GM12878 (cell line): ENCODE measurements around the gene NXPH1. TPM values are rescaled to one million over a fixed set of nuclear protein-coding genes. Genes with fewer than 3 reads are reported as not detected.

ENCODE experiments used
- ATAC-seq: fragments of 200-7000 bp; cut with Tn5 transposase; 3 replicates; pipeline ENCODE4 v1.9.1; 2020; ENCODE audit warnings: mild to moderate bottlenecking, moderate library complexity
- BruUV-seq: library from RNA; stranded (reverse); fragments of 400-500 nt; replicated peaks from 2 replicates; lab custom pipeline; 2021; lab: Mats Ljungman, UMichigan
- CTCF ChIA-PET: fragments of 300-600 bp; sonication (Branson Sonifier 250); formaldehyde crosslinking; extraction: SDS; loops from one replicate; lab custom pipeline; 2021; ENCODE audit warnings: inconsistent platforms; lab: Yijun Ruan, JAX
- POLR2A ChIA-PET: fragments of 350-600 bp; formaldehyde crosslinking; extraction: SDS; loops from one replicate; lab custom pipeline; 2021; ENCODE audit warnings: inconsistent platforms; lab: Charles Lee
- RAD21 ChIA-PET: fragments of 300-600 bp; sonication (Branson Sonifier 250); formaldehyde crosslinking; loops from one replicate; lab custom pipeline; 2023; ENCODE audit warnings: antibody characterized with exemption; ENCODE audit not compliant: unreplicated experiment; lab: Charles Lee
- SMC1A ChIA-PET: fragments of 300-600 bp; sonication (Branson Sonifier 250); formaldehyde crosslinking; loops from one replicate; lab custom pipeline; 2023; ENCODE audit not compliant: unreplicated experiment, uncharacterized antibody; lab: Charles Lee
- DNase-seq: peaks from one replicate; pipeline ENCODE4 v3.0.0-alpha.2; 2011; ENCODE audit warnings: low read depth, low spot score
- FAIRE-seq: peaks from 3 replicates; lab custom pipeline; 2011; peaks lifted over from hg19 to GRCh38; lab: Jason Lieb, UNC
- H2AFZ ChIP-seq: 2 replicates; pipeline ENCODE4 v1.6.0; 2011; ENCODE audit warnings: low read depth, low read length, control low read depth; ENCODE audit not compliant: control insufficient read depth
- H3K27ac ChIP-seq: 2 replicates; pipeline ENCODE4 v1.5.1; 2011; ENCODE audit warnings: control low read depth; ENCODE audit not compliant: control insufficient read depth, insufficient read depth
- H3K27me3 ChIP-seq, 2 experiments: replicated peaks in 1 of 2; 2 replicates each; pipeline versions ENCODE4 v1.6.0 to v1.6.1; 2011; ENCODE audit warnings: low read length in 1 of 2; ENCODE audit not compliant: control insufficient read depth in 2 of 2, insufficient read depth in 2 of 2
- H3K36me3 ChIP-seq, 2 experiments: 2 replicates each; pipeline ENCODE4 v1.5.1; 2011; ENCODE audit warnings: low read length in 1 of 2; ENCODE audit not compliant: control insufficient read depth in 2 of 2, insufficient read depth in 2 of 2
- H3K4me1 ChIP-seq: 2 replicates; pipeline ENCODE4 v1.6.1; 2011; ENCODE audit warnings: mild to moderate bottlenecking, low read length, moderate library complexity, mixed read lengths; ENCODE audit not compliant: control insufficient read depth, insufficient read depth
- H3K4me2 ChIP-seq: 2 replicates; pipeline ENCODE4 v1.6.0; 2011; ENCODE audit warnings: control low read depth; ENCODE audit not compliant: control insufficient read depth, insufficient read depth
- H3K4me3 ChIP-seq: fragments of 200-600 bp; sonication (generic); 2 replicates; pipeline ENCODE4 v1.5.1; 2016
- H3K79me2 ChIP-seq: 2 replicates; pipeline ENCODE4 v1.6.0; 2011; ENCODE audit warnings: low read length; ENCODE audit not compliant: control insufficient read depth, insufficient read depth
- H3K9ac ChIP-seq: 2 replicates; pipeline ENCODE4 v1.8.0; 2011; ENCODE audit warnings: low read length, control low read depth, mixed read lengths; ENCODE audit not compliant: control insufficient read depth, insufficient read depth
- H3K9me3 ChIP-seq: replicated peaks from 3 replicates; pipeline ENCODE4 v1.5.1; 2011; ENCODE audit warnings: mild to moderate bottlenecking, low read length; ENCODE audit not compliant: control insufficient read depth, insufficient read depth
- H4K20me1 ChIP-seq: 2 replicates; pipeline ENCODE4 v1.6.0; 2011; ENCODE audit not compliant: control insufficient read depth, insufficient read depth
- CHD2 ChIP-seq: IDR thresholded peaks from 2 replicates; pipeline ENCODE4 v1.6.1; 2011; ENCODE audit warnings: low read depth, low read length, improper control_type of control experiment, borderline replicate concordance
- EGR1 ChIP-seq, 2 experiments: IDR thresholded peaks; 1 replicate in 1 of 2; 2 replicates in 1 of 2; pipeline ENCODE4 v1.6.1; 2011 to 2012; ENCODE audit warnings: low read depth in 2 of 2, low read length in 2 of 2, borderline replicate concordance in 1 of 2, mild to moderate bottlenecking in 1 of 2, moderate library complexity in 1 of 2
- IKZF2 ChIP-seq, 2 experiments: fragments of 450-650 bp; IDR thresholded peaks; 2 replicates each; pipeline ENCODE4 v1.6.1; 2017; ENCODE audit warnings: mild to moderate bottlenecking in 2 of 2, moderate library complexity in 2 of 2
- NFYA ChIP-seq: IDR thresholded peaks from 2 replicates; pipeline ENCODE4 v1.6.1; 2011; ENCODE audit warnings: low read depth, mild to moderate bottlenecking, low read length, improper control_type of control experiment, borderline replicate concordance
- RELA ChIP-seq: fragments of 450-650 bp; IDR thresholded peaks from 2 replicates; pipeline ENCODE4 v1.8.0; 2014; ENCODE audit warnings: borderline replicate concordance; ENCODE audit not compliant: partially characterized antibody
- ZNF622 ChIP-seq: fragments of 450-650 bp; IDR thresholded peaks from 2 replicates; pipeline ENCODE4 v1.6.1; 2017; ENCODE audit warnings: mild to moderate bottlenecking, inconsistent platforms
- ZSCAN29 ChIP-seq: fragments of 450-650 bp; IDR thresholded peaks from 2 replicates; pipeline ENCODE4 v1.6.1; 2017; ENCODE audit warnings: mild to moderate bottlenecking, moderate library complexity
- WGBS: methylation state at CpG from one replicate; pipeline ENCODE4 v1.1.6; 2016; ENCODE audit warnings: low lambda C conversion rate; ENCODE audit not compliant: insufficient replicate concordance, insufficient coverage; ENCODE audit errors: missing lambda C conversion rate; 5-methylcytosine and 5-hydroxymethylcytosine counted together
- in situ Hi-C: fragments of 300-500 bp; cut with MboI; formaldehyde crosslinking; loops from 9 replicates; pipeline ENCODE4 v1.14.3; 2018; ENCODE audit warnings: mixed read lengths
- intact Hi-C: fragments of 100-400 bp; cut with micrococcal nuclease; formaldehyde crosslinking; loops from one replicate; pipeline ENCODE4 v1.14.2; 2022; ENCODE audit not compliant: unreplicated experiment
- polyA plus RNA-seq, 11 experiments: library from polyadenylated mRNA; depleted of rRNA in 4 of 11; unstranded in 6 of 11; stranded (reverse) in 5 of 11; fragments of >200 nt; fragmentation: Nextera tagmentation in 4 of 11; fragmentation: Illumina TruSeq in 1 of 11; extraction: Ambion mirVana in 4 of 11; extraction: Trizol in 1 of 11; gene quantifications; 1 replicate in 1 of 11; 2 replicates in 10 of 11; pipeline versions ENCODE4 v1.2.1 to v1.2.3, GENCODE V29; 2011 to 2016; ENCODE audit warnings: inconsistent platforms in 2 of 11, missing spikeins in 2 of 11, low read depth in 1 of 11
- total RNA-seq, 4 experiments: library from RNA; depleted of rRNA in 3 of 4; stranded (reverse); fragments of >200 nt in 3 of 4; fragmentation: Illumina TruSeq in 1 of 4; extraction: Trizol in 1 of 4; gene quantifications; 2 replicates each; pipeline versions ENCODE4 v1.2.1 to v1.2.3, GENCODE V29; 2013 to 2021
- TF ChIP-seq, protein P1 (sequence below): IDR thresholded peaks from 2 replicates; pipeline ENCODE4 v1.6.1; 2012; ENCODE audit warnings: low read depth, low read length, improper control_type of control experiment
- TF ChIP-seq, protein P2 (sequence below): fragments of 450-650 bp; IDR thresholded peaks from 2 replicates; pipeline ENCODE4 v1.6.1; 2017; ENCODE audit warnings: low read depth, mild to moderate bottlenecking, moderate library complexity
- TF ChIP-seq, protein P3 (sequence below): IDR thresholded peaks from 2 replicates; pipeline ENCODE4 v1.6.1; 2011; ENCODE audit warnings: borderline replicate concordance, low read depth, mild to moderate bottlenecking, moderate library complexity, low read length; ENCODE audit not compliant: insufficient read depth, poor library complexity, severe bottlenecking
- TF ChIP-seq, protein P4 (sequence below): IDR thresholded peaks from 2 replicates; pipeline ENCODE4 v1.6.1; 2012; ENCODE audit warnings: mild to moderate bottlenecking, low read depth, low read length
- TF ChIP-seq, protein P5 (sequence below): fragments of 450-650 bp; IDR thresholded peaks from 2 replicates; pipeline ENCODE4 v1.6.1; 2017; ENCODE audit warnings: mild to moderate bottlenecking, moderate library complexity

Gene NXPH1
- total and polyA plus RNA-seq, 10 of the 15 experiments (the other 5 are each of a cell fraction or from before 2014, with no cell fraction given), result 0.06 to 0.34 TPM; not detected in 8

DNA sequence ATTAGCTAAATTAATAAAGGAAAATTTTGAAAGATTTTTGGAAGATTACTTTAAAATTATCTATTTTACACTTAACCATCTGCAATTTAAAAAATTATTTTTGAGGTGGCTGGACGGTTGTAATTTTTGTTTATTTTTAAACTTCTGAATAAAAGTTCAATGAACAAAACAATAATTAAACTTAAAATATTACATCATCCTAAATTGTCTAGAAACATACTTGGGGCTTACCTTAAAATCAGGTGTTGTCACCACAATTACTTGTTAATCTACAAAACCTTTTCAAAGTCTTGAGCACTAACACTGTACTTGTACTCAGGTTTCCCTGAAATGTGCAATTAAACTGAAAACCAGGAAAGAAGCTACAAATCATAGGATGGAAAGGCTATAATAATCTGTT, 328.3 kb downstream of the NXPH1 start:
- no peaks in the 10 kb centered on the region for H3K9me3 ChIP-seq
- ChIA-PET POLR2A (no interaction called here), SMC1A (interaction anchor here (0.6 kb wide), 1 partner anchor 8 kb away, joined by 3 read pairs; no protein-coding TSS in a partner anchor), RAD21 (no interaction called here), CTCF (no interaction called here)
- no peaks in the 10 kb centered on the region for H3K79me2 ChIP-seq
- intact Hi-C loops (no loop called here), in situ Hi-C loops (no loop called here)
- 0% methylated on average over 1 of the region's 1 CpG for WGBS
- H3K4me2 ChIP-seq, result no peak overlapping the region
- H4K20me1 ChIP-seq, result no peaks in the 10 kb centered on the region
- H3K4me1 ChIP-seq, result no peaks in the 10 kb centered on the region
- H3K9ac ChIP-seq, result no peak overlapping the region
- no TSS peak for BruUV-seq
- H3K27me3 ChIP-seq, result no peaks in the 10 kb centered on the region
- FAIRE-seq (no peak), DNase-seq (no peak), ATAC-seq (no peak)
- no peak overlapping the region for H3K27ac ChIP-seq
- H3K36me3 ChIP-seq, result no peaks in the 10 kb centered on the region
- H3K4me3 ChIP-seq, result no peak overlapping the region
- H2AFZ ChIP-seq, result no peak overlapping the region
- TF ChIP-seq, protein P1, sequence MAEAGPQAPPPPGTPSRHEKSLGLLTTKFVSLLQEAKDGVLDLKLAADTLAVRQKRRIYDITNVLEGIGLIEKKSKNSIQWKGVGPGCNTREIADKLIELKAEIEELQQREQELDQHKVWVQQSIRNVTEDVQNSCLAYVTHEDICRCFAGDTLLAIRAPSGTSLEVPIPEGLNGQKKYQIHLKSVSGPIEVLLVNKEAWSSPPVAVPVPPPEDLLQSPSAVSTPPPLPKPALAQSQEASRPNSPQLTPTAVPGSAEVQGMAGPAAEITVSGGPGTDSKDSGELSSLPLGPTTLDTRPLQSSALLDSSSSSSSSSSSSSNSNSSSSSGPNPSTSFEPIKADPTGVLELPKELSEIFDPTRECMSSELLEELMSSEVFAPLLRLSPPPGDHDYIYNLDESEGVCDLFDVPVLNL, result no peak
- TF ChIP-seq, protein P2, sequence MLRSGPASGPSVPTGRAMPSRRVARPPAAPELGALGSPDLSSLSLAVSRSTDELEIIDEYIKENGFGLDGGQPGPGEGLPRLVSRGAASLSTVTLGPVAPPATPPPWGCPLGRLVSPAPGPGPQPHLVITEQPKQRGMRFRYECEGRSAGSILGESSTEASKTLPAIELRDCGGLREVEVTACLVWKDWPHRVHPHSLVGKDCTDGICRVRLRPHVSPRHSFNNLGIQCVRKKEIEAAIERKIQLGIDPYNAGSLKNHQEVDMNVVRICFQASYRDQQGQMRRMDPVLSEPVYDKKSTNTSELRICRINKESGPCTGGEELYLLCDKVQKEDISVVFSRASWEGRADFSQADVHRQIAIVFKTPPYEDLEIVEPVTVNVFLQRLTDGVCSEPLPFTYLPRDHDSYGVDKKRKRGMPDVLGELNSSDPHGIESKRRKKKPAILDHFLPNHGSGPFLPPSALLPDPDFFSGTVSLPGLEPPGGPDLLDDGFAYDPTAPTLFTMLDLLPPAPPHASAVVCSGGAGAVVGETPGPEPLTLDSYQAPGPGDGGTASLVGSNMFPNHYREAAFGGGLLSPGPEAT, result no peak
- no peak for TF ChIP-seq EGR1 (IDR thresholded peaks at IDR 0.05; ENCODE audit: borderline replicate concordance in 1 of 2, low read depth in 2 of 2, low read length in 2 of 2)
- TF ChIP-seq NFYA, result no peak
- TF ChIP-seq, protein P3, sequence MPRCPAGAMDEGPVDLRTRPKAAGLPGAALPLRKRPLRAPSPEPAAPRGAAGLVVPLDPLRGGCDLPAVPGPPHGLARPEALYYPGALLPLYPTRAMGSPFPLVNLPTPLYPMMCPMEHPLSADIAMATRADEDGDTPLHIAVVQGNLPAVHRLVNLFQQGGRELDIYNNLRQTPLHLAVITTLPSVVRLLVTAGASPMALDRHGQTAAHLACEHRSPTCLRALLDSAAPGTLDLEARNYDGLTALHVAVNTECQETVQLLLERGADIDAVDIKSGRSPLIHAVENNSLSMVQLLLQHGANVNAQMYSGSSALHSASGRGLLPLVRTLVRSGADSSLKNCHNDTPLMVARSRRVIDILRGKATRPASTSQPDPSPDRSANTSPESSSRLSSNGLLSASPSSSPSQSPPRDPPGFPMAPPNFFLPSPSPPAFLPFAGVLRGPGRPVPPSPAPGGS, result no peak
- TF ChIP-seq, protein P4, sequence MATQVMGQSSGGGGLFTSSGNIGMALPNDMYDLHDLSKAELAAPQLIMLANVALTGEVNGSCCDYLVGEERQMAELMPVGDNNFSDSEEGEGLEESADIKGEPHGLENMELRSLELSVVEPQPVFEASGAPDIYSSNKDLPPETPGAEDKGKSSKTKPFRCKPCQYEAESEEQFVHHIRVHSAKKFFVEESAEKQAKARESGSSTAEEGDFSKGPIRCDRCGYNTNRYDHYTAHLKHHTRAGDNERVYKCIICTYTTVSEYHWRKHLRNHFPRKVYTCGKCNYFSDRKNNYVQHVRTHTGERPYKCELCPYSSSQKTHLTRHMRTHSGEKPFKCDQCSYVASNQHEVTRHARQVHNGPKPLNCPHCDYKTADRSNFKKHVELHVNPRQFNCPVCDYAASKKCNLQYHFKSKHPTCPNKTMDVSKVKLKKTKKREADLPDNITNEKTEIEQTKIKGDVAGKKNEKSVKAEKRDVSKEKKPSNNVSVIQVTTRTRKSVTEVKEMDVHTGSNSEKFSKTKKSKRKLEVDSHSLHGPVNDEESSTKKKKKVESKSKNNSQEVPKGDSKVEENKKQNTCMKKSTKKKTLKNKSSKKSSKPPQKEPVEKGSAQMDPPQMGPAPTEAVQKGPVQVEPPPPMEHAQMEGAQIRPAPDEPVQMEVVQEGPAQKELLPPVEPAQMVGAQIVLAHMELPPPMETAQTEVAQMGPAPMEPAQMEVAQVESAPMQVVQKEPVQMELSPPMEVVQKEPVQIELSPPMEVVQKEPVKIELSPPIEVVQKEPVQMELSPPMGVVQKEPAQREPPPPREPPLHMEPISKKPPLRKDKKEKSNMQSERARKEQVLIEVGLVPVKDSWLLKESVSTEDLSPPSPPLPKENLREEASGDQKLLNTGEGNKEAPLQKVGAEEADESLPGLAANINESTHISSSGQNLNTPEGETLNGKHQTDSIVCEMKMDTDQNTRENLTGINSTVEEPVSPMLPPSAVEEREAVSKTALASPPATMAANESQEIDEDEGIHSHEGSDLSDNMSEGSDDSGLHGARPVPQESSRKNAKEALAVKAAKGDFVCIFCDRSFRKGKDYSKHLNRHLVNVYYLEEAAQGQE, result no peak
- TF ChIP-seq RELA, result no peak
- TF ChIP-seq IKZF2 (IDR thresholded peaks at IDR 0.05), result no peak
- TF ChIP-seq ZSCAN29, result no peak
- no peak for TF ChIP-seq ZNF622
- no peak for TF ChIP-seq CHD2
- TF ChIP-seq, protein P5, sequence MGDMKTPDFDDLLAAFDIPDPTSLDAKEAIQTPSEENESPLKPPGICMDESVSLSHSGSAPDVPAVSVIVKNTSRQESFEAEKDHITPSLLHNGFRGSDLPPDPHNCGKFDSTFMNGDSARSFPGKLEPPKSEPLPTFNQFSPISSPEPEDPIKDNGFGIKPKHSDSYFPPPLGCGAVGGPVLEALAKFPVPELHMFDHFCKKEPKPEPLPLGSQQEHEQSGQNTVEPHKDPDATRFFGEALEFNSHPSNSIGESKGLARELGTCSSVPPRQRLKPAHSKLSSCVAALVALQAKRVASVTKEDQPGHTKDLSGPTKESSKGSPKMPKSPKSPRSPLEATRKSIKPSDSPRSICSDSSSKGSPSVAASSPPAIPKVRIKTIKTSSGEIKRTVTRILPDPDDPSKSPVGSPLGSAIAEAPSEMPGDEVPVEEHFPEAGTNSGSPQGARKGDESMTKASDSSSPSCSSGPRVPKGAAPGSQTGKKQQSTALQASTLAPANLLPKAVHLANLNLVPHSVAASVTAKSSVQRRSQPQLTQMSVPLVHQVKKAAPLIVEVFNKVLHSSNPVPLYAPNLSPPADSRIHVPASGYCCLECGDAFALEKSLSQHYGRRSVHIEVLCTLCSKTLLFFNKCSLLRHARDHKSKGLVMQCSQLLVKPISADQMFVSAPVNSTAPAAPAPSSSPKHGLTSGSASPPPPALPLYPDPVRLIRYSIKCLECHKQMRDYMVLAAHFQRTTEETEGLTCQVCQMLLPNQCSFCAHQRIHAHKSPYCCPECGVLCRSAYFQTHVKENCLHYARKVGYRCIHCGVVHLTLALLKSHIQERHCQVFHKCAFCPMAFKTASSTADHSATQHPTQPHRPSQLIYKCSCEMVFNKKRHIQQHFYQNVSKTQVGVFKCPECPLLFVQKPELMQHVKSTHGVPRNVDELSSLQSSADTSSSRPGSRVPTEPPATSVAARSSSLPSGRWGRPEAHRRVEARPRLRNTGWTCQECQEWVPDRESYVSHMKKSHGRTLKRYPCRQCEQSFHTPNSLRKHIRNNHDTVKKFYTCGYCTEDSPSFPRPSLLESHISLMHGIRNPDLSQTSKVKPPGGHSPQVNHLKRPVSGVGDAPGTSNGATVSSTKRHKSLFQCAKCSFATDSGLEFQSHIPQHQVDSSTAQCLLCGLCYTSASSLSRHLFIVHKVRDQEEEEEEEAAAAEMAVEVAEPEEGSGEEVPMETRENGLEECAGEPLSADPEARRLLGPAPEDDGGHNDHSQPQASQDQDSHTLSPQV, result no peak
